ENCODE data around the gene TNFSF12. TPM values are rescaled to one million over a fixed set of nuclear protein-coding genes. Genes with fewer than 3 reads are reported as not detected.
A peak's percentile ranks its signal among the peaks of the same experiment; 100 is the strongest.

TNFSF12 gene
- total RNA-seq, 1 experiment from 2014 or later: 7.1 TPM

DNA sequence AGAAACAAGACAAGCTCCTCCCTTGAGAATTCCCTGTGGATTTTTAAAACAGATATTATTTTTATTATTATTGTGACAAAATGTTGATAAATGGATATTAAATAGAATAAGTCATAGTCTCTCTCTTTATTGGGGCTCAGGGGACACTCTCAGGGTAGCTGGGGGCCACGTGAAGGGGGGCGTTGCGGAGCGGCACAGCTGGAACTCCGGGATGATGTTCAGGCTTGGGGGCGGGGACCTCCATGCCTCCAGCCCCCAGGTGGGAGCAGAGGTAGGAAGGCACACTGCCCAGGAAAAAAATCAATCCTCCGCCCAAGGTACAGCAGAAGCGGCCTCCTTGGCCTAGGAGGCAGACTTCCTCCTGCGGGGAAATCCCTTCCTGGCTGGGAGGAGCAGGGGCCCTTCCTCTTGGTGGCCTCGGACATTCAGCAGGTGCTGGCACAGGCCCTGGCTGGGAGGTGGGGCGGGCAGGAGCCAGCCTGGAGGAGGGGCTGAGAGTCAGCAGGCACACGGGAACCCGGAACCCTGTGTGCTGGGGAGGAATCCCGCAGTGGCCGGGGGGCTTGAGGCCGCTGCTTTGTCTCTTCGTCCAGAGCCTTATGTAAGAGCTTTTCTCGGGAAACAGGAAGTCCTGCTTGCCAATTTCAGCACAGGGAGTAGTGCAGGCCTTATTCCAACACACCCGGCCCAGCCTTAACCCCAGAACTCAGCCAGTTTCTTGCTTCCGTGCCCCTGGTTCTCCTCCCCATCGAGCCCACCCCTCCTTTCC, 9.1 kb downstream of the TNFSF12 start:
- Histone ChIP-seq H2BK20ac (ENCODE audit: low read depth, low read length, poor library complexity, severe bottlenecking) (no peak overlapping the region), H3K4ac (ENCODE audit: low read depth, low read length) (no peak overlapping the region), H3K79me2 (ENCODE audit: insufficient read depth, low read length) (peaks cover 7% of the 10 kb centered on the region; the same call in 1 of the 2 replicates), H3K9me3 (ENCODE audit: control insufficient read depth, low read depth, low read length) (no peaks in the 10 kb centered on the region), H2AK5ac (ENCODE audit: insufficient read length, low read length) (no peak overlapping the region), H3K56ac (ENCODE audit: insufficient read length, low read depth, low read length) (no peak overlapping the region), H3K79me1 (ENCODE audit: insufficient read depth, low read depth, low read length, poor library complexity, severe bottlenecking) (peaks cover 6% of the 10 kb centered on the region), H3K23ac (ENCODE audit: insufficient read length, low read depth, low read length) (no peak overlapping the region), H2BK5ac (ENCODE audit: insufficient read length, low read length) (no peak overlapping the region), H3K27me3 (ENCODE audit: insufficient read depth, low read length) (no peaks in the 10 kb centered on the region), H4K20me1 (ENCODE audit: control insufficient read depth, insufficient read depth, insufficient read length) (no peaks in the 10 kb centered on the region), H4K91ac (ENCODE audit: insufficient read length, low read depth, low read length) (no peak overlapping the region), H3K23me2 (ENCODE audit: insufficient read length, low read depth, low read length, poor library complexity, severe bottlenecking) (peaks cover 9% of the 10 kb centered on the region), H3K14ac (ENCODE audit: insufficient read depth, low read length) (peak overlapping the region; percentile 4; the same call in 1 of the 2 replicates), H3K4me2 (ENCODE audit: insufficient read depth, insufficient read length, low read length) (no peak overlapping the region), H3K9ac (ENCODE audit: extremely low read depth, insufficient read length, low read length) (no peak overlapping the region), H4K5ac (ENCODE audit: insufficient read length, low read depth, low read length) (no peak overlapping the region), H2AFZ (ENCODE audit: low read length) (no peak overlapping the region), H3T11ph (ENCODE audit: low read length) (no peak overlapping the region), H2BK12ac (ENCODE audit: insufficient read length, low read depth, low read length) (no peak overlapping the region), H3K27ac (ENCODE audit: insufficient read length, low read depth, low read length) (no peak overlapping the region), H4K8ac (replicated peaks; ENCODE audit: insufficient read length, low read depth, low read length) (no peak overlapping the region), H3K18ac (ENCODE audit: insufficient read length, low read depth, low read length) (no peak overlapping the region), H2BK120ac (ENCODE audit: low read depth, low read length, poor library complexity, severe bottlenecking) (no peak overlapping the region), H3K4me1 (ENCODE audit: insufficient read depth, low read length) (0 out of 2 replicates have a peak, but pooled peaks cover 2% of the 10 kb centered on the region), H2BK15ac (ENCODE audit: low read depth, low read length) (no peak overlapping the region)
- TF ChIP-seq, protein P1, sequence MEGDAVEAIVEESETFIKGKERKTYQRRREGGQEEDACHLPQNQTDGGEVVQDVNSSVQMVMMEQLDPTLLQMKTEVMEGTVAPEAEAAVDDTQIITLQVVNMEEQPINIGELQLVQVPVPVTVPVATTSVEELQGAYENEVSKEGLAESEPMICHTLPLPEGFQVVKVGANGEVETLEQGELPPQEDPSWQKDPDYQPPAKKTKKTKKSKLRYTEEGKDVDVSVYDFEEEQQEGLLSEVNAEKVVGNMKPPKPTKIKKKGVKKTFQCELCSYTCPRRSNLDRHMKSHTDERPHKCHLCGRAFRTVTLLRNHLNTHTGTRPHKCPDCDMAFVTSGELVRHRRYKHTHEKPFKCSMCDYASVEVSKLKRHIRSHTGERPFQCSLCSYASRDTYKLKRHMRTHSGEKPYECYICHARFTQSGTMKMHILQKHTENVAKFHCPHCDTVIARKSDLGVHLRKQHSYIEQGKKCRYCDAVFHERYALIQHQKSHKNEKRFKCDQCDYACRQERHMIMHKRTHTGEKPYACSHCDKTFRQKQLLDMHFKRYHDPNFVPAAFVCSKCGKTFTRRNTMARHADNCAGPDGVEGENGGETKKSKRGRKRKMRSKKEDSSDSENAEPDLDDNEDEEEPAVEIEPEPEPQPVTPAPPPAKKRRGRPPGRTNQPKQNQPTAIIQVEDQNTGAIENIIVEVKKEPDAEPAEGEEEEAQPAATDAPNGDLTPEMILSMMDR (conservative IDR thresholded peaks at IDR 0.05): no peak; the same call in 2 of the 3 replicates
- no CpG with 5 or more reads among the region's 21 CpGs for WGBS (ENCODE audit: extremely low coverage, insufficient read length, low lambda C conversion rate)
- Mint-ChIP-seq H3K9me3 (no peaks in the 10 kb centered on the region), H3K36me3 (ENCODE audit: insufficient read depth in 1 of 3, low read depth in 3 of 3) (peaks cover 0 to 7% (median 5%) of the 10 kb centered on the region in 3 experiments; a peak in 5 of 7 replicates), H3K27ac (peak overlapping the region; percentile 85 to 88 (median 87); a peak in 5 of 7 replicates), H3K4me1 (peaks cover 43 to 61% of the 10 kb centered on the region in 2 experiments), H3K4me3 (peak overlapping the region; percentile 26 to 68; a peak in 3 of 5 replicates), H3K27me3 (ENCODE audit: low read depth) (peaks cover 2% of the 10 kb centered on the region; the same call in 1 of the 2 replicates)
- DNase-seq: peak; percentile 93

Data from H9 (cell line).